Ishikawa (cell line): Measurements from ENCODE around the gene C17orf107.

Experiments used
- CREB1 ChIP-seq: IDR thresholded peaks from 2 replicates; pipeline ENCODE4 v1.6.1; 2012; ENCODE audit warnings: low read depth
- EGR1 ChIP-seq: IDR thresholded peaks from 2 replicates; pipeline ENCODE4 v1.6.1; 2012
- EP300 ChIP-seq: IDR thresholded peaks from 2 replicates; pipeline ENCODE4 v1.6.1; 2012; ENCODE audit warnings: borderline replicate concordance
- RAD21 ChIP-seq: IDR thresholded peaks from 2 replicates; pipeline ENCODE4 v1.6.1; 2012; ENCODE audit warnings: low read depth
- TEAD4 ChIP-seq: IDR thresholded peaks from 2 replicates; pipeline ENCODE4 v1.6.1; 2012

- TF ChIP-seq EGR1 (no peak), EP300 (no peak), RAD21 (no peak; the same call in 1 of the 2 replicates), CREB1 (no peak), TEAD4 (no peak)
These were observed 40.6 kb downstream of the C17orf107 start, which contains the start of the genes RNF167 and SLC25A11 for GRCh38 chr17:4939796-4940554.
